NCI-H526 (cell line): ENCODE results near the gene LYPD8.
"Not testable (repeated sequence)": the region's sequence is repeated elsewhere in the genome, so short reads cannot be mapped to it uniquely, and the experiment has no call there.

ENCODE experiments used
- DNase-seq, 2 experiments: peaks; one replicate each; lab custom pipeline; 2025; lab: John Stamatoyannopoulos, UW

The LYPD8 gene

GRCh38 chr1:248755517-248755916 is at the start of gene LYPD8:
Gene LYPD8, minus strand, starts transcription at chr1:248755759. Its CDS starts 4,678 bp downstream, at chr1:248751081.
- DNase-seq, result no peak

GRCh38 chr1:248804771-248805681 is 49.5 kb upstream of the LYPD8 start:
- no peak for DNase-seq

- DNase-seq, result not testable (repeated sequence)
Measured at GRCh38 chr1:248803501-248803900, 47.9 kb upstream of the LYPD8 start.

GRCh38 chr1:248802454-248802853 is 46.9 kb upstream of the LYPD8 start:
- no peak for DNase-seq

- no peak for DNase-seq
Measured at GRCh38 chr1:248800459-248800858, 44.9 kb upstream of the LYPD8 start.

- no peak for DNase-seq
Measured at GRCh38 chr1:248798791-248799190, 43.2 kb upstream of the LYPD8 start.

- DNase-seq, result not testable (repeated sequence)
Measured at GRCh38 chr1:248794663-248795062, 39.1 kb upstream of the LYPD8 start.

GRCh38 chr1:248793592-248793991 is 38.0 kb upstream of the LYPD8 start:
- DNase-seq, result no peak

GRCh38 chr1:248792342-248792741 is 36.8 kb upstream of the LYPD8 start:
- no peak for DNase-seq

GRCh38 chr1:248791010-248791409 is 35.5 kb upstream of the LYPD8 start:
- no peak for DNase-seq

GRCh38 chr1:248790456-248790855 is 34.9 kb upstream of the LYPD8 start:
- no peak for DNase-seq

- not testable (repeated sequence) for DNase-seq
Measured at GRCh38 chr1:248789337-248789736, 33.8 kb upstream of the LYPD8 start.

- DNase-seq, result no peak
Measured at GRCh38 chr1:248788327-248788726, 32.8 kb upstream of the LYPD8 start.

GRCh38 chr1:248787430-248787829 is 31.9 kb upstream of the LYPD8 start:
- DNase-seq, result no peak

- no peak for DNase-seq
Measured at GRCh38 chr1:248786156-248786555, 30.6 kb upstream of the LYPD8 start.

- no peak for DNase-seq
Measured at GRCh38 chr1:248783367-248783766, 27.8 kb upstream of the LYPD8 start.

GRCh38 chr1:248782416-248783141 is 27.0 kb upstream of the LYPD8 start:
- no peak for DNase-seq

- no peak for DNase-seq
Measured at GRCh38 chr1:248779350-248779749, 23.8 kb upstream of the LYPD8 start.

- no peak for DNase-seq
Measured at GRCh38 chr1:248778906-248779305, 23.3 kb upstream of the LYPD8 start.

GRCh38 chr1:248776991-248777390 is 21.4 kb upstream of the LYPD8 start:
- no peak for DNase-seq

GRCh38 chr1:248775441-248775840 is 19.9 kb upstream of the LYPD8 start:
- no peak for DNase-seq

GRCh38 chr1:248759644-248760043 is 4.1 kb upstream of the LYPD8 start:
- DNase-seq, result no peak

- DNase-seq, result no peak
Measured at GRCh38 chr1:248758352-248758751, 2.8 kb upstream of the LYPD8 start.
